Left renal pelvis (tissue), 4 donors: ENCODE data around the gene SRPK2. TPM values are rescaled to one million over a fixed set of nuclear protein-coding genes. Genes with fewer than 3 reads are reported as not detected.
"Not testable (repeated sequence)": the region's sequence is repeated elsewhere in the genome, so short reads cannot be mapped to it uniquely, and the experiment has no call there.

ENCODE experiments used
- DNase-seq, 4 donors: peaks; one replicate each; pipeline ENCODE4 v3.0.0-alpha.2; 2013; ENCODE audit warnings: low read depth in 4 of 4, low spot score in 3 of 4
- polyA plus RNA-seq, 4 donors: library from polyadenylated mRNA; unstranded; fragments of 120-200 nt; gene quantifications; one replicate each; pipeline ENCODE4 v1.2.1, GENCODE V29; 2013; ENCODE audit not compliant: insufficient read length in 4 of 4

SRPK2 gene
- 10 to 100 TPM; 49.2 to 67.3 (median 56.3) TPM for polyA plus RNA-seq

DNA sequence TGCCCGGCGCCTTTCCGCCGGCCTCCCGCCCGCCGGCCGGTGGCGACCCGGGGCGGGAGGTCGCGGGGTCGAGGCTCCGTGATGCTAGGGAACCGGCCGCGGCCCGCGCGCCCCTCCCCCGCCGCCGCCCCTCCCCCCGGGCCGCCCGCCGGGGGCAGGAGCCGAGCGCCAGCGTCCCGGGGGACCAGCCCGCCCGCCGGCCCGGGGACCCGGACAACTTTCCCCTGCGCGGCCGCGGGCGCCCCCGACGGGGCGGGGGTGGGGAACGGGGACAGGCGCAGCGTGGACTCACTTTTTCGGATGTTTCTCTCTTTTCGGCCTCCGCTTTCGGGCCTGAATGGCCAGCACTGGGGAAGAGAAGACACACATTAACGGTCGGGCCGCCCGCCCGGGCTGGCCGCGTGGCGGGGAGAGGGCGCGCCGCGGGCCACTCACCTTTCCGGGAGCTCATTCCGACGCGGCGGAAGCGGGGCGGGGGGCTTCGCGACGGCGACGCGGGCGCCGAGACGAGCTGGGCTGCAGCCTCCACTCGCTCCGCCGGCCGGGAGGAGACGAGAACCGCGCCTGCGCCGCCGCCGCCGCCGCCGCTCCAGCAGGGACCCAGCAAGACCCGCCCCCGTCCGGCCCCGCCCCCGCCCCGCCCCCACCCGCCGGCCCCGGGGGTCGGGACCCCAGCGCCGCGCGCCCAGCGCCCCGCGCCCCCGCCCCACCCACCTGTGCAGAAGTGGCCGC, at the start of gene SRPK2:
SRPK2 (minus strand) TSS at position 566 of the 732 bp plus-strand sequence.
- peak in 2 of 4 donors; percentile 37 to 40 for DNase-seq

DNA sequence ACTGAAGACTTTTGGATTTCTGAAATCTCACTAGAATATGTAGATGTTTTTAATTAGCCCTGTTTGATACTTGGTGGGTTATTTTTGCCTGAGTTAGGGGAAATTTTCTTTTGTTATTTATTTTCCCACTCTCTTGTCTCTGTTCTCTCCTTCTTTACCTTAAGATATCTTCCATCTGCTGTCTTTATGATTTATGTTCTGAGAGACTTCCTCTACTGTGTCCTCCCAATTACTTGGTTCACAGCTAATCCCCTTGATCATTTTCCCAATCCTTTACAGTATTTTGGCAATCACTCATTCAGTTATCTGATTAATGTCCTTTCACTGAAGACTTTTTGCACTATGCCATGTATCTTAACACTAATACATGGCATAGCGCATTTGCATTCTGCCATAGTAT, 49.5 kb upstream of the SRPK2 start:
- no peak for DNase-seq

DNA sequence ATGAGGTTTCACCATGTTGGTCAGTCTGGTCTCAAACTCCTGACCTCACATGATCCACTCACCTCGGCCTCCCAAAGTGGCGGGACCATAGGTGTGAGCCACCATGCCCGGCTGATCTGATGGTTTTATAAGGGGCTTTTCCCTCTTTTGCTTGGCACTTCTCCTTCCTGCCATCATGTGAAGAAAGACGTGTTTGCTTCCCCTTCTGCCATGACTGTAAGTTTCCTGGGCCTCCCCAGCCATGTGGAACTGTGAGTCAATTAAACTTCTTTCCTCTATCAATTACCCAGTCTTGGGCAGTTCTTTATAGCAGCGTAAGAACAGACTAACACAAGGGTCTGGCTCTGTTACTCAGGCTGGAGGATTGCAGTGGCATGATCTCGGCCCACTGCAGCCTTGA, 48.6 kb upstream of the SRPK2 start:
- DNase-seq, result not testable (repeated sequence)

DNA sequence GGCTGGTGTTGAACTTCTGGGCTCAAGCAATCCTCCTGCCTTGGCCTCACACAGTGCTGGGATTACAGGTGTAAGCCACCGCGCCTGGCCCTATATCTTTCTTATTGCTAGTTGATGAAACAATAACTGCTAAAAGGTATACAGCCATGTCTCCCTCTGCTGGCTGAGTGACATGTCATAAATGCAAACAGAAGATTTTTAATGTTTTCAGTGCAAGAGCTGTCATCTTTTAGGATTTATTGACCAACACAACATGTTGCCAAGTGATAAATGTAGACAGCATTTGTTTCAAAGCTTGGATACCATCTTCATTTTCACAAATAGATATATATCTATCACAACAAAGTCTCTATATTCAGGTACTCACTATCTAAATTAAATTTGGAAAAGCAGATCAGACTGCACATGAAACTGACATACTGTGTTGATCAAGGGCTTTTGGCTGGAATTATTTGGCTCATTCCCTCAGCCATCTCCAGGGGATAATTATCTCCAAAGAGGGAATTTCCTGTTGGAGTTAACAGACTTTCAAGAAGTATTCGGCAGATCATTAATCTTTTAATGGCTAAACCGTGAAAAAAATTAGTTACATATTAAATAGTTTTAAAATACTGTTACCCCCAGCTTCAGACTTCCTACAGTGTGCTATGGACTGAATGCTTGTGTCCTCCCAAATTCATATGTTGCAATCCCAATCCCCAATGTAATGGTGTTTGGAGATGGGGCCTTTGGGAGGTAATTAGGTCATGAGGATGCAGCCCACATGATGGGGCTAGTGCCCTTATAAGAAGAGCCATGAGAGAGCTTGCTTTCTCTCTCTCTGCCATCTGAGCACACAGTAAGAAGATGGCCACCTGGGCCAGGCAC, 41.3 kb upstream of the SRPK2 start:
- DNase-seq, result peak in 3 of 4 donors; percentile 44 to 54 (median 50)

DNA sequence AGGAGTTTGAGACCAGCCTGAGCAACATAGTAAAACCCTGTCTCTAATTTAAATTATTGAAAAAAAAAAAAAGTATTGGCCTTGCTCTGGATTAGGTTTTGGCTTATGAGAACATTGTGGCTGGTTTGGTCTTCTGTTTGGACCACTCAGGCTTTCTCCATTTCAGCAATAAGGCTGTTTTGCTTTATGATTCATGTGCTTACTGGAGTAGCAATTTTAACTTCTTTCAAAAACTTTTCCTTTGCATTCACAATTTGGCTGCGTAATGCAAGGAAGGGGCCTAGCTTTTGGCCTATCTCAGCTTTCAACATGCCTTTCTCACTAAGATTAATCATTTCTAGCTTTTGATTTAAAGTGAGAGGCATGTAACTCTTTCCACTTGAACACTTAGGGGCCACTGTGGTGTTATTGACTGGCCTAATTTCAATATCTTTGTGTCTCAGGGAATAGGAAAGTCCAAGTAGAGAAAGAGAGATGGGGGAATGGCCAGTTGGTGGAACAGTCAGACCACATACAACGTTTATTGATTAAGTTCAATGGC, 38.0 kb upstream of the SRPK2 start:
- no peak for DNase-seq

DNA sequence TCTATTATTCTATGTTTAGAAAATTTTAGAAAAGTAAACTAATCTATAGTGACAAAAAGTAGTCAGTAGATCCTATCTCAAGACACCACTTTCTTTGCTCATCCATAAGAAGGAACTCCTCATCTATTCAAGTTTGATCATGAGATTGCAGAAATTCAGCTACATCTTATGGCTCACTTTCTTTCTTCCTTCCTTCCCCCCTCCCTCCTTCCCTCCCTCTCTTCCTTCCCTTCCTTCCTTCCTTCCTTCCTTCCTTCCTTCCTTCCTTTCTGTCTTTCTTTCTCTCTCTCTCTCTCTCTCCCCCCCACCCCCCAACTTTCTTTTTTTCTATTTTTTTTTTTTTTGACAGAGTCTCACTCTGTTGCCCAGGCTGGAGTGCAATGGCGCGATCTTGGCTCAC, 35.3 kb upstream of the SRPK2 start:
- no peak for DNase-seq

DNA sequence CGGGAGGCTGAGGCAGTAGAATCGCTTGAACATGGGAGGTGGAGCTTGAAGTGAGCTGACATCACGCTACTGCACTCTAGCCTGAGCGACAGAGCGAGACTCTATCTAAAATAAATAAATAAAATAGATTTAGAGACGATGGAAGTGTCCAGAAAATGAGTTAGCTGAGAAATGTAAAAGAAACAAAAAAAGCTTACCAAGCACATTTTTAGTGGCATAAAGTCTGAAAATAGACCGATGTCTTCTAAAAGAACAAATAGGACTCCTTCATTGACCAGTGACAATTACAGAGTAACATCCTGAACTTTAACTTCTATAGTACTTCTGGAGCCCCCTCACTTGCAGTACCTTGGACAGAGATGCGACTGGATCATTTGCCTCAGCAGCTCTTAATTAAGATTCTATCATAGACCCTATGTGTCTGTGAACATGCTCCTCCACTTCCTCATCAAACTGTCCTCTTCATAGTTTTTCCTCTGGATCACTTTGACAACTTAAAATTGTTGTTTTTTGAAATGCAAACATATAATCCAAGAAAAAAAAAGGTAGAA, 25.2 kb upstream of the SRPK2 start:
- no peak for DNase-seq

DNA sequence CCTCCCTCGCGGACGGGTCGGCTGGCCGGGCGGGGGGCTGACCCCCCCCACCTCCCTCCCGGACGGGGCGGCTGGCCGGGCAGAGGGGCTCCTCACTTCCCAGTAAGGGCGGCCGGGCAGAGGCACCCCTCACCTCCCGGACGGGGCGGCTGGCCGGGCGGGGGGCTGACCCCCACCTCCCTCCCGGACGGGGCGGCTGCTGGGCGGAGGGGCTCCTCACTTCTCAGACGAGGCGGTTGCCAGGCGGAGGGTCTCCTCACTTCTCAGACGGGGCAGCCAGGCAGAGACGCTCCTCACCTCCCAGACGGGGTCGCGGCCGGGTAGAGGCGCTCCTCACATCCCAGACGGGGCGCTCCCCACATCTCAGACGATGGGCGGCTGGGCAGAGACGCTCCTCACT, 22.1 kb upstream of the SRPK2 start:
- not testable (repeated sequence) for DNase-seq

DNA sequence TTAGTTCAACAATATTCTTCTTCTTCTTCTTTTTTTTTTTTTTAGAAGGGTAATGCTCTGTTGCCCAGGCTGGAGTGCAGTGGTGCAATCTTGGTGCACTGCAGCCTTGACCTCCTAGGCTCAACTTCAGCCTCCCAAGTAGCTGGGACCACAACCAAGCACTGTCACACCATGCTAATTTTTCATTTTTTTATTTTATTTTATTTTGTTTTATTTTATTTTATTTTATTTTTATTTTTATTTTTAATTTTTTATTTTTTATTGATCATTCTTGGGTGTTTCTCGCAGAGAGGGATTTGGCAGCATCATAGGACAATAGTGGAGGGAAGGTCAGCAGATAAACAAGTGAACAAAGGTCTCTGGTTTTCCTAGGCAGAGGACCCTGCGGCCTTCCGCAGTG, 21.1 kb upstream of the SRPK2 start:
- DNase-seq, result not testable (repeated sequence)

DNA sequence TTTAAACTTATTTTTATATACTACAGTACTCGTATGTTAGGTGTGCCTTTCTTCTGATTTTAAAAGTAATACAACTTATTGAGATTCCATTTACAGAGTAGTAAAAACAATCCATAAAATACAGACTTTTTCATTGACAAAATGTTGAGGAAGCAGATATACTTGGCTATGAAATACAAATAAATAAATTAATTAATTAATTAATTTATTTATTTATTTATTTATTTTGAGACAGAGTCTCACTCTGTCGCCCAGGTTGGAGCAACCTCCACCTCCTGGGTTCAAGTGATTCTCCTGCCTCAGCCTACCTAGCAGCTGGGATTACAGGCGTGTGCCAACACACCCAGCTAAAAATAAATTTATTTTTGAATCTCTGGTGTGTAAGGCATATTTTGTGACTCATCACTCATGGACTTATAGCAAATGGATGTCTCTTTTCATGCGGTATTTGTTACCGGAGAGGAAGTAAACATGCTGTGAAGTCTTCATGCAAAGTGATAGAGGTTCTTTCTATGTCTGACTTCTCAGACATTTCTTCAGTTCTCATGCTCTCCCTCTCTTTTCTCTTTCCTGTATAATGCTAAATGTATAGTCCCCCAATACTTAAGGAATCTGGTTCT, 20.2 kb upstream of the SRPK2 start:
- DNase-seq, result no peak

DNA sequence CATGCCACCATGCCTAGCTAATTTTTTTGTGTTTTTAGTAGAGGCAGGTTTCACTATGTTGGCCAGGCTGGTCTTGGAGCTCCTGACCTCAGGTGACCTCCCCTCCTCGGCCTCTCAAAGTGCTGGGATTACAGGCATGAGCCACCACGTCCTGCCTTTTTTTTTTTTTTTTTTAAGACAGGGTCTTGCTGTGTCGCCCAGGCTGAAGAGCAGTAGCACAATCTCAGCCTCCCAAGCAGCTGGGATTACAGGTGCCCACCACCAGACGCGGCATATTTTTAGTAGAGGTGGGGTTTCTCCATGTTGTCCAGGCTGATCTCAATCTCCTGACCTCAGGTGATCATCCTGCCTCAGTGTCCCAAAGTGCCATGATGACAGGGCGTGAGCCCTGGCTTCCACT, 14.4 kb upstream of the SRPK2 start:
- DNase-seq, result no peak

DNA sequence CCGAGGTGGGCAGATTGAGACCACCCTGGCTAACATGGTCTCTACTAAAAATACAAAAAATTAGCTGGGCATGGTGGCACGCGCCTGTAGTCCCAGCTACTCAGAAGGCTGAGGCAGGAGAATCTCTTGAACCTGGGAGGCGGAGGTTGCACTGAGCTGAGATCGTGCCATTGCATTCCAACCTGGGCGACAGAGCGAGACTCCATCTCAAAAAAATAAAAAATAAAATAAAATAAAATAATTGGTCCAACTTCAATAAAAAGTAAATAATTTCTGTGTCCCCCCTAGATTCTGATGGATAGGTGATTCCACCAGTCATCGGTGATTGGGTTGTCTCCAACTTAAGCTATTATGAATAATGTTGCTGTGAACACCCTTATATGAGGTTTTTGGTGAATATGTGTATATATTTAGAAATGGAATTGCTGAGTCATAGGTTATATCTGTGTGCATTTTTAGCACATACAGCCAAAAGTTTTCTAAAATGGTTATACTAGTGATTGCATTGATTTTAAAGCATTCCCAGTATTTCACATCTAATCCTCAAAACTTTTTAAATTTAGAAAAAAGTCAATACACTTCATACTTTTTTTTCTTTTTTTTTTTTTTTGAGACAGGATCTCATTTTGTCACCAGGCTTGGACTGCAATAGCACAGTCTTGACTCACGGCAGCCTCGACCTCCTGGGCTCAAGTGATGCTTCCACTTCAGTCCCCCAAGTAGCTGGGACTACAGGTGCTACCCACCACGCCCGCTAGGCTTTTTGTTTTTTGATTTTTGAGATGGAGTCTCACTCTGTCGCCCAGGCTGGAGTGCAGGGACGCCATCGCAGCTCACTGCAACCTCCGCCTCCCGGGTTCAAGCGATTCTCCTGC, 13.7 kb upstream of the SRPK2 start:
- DNase-seq, result no peak

DNA sequence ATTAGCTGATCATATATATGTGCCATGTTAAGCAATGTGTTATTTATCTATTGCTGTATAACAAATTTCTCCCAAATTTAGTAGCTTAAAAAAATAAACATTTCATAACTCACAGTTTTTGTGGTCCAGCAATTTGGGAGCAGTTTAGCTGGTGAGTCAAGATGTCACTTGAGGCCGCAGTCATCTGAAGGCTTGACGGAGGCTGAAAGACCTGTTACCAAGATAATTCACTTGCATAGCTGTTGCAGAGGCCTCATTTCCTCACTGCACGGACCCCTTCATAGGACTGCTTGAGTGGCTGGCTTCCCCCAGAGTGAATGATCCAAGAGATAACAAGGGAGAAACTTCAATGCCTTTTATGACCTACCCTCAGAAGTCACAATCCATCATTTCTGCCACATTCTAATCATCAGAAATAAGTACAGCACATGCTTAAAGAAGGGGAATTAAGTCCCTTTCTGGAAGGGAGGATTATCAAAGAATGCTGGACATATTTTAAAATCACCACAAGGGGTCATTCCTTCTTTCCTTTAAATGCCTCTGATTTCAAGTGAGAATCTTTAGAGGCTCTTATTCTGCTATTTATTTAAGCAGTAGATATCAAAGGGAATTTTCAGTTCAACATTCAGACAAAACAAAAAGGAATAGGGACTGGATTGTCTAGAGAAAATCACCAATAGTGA, 10.5 kb upstream of the SRPK2 start:
- DNase-seq, result no peak

DNA sequence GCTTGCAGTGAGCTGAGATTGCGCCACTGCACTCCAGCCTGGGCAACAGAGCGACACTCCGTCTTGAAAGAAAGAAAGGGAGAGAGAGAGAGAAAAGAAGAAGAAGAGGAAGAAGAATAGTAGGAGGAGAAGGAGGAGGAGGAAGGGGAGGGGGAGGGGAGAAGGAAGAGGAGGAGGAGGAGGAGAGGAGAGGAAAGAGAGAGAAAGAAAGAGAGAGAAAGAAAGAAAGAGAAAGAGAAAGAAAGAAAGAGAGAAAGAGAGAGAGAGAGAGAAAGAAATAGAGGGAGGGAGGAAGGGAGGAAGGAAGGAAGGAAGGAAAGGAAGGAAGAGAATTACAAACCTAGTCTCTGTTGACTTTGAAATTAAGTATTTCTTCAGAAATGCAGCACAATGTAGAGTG, 7.8 kb upstream of the SRPK2 start:
- DNase-seq, result no peak

DNA sequence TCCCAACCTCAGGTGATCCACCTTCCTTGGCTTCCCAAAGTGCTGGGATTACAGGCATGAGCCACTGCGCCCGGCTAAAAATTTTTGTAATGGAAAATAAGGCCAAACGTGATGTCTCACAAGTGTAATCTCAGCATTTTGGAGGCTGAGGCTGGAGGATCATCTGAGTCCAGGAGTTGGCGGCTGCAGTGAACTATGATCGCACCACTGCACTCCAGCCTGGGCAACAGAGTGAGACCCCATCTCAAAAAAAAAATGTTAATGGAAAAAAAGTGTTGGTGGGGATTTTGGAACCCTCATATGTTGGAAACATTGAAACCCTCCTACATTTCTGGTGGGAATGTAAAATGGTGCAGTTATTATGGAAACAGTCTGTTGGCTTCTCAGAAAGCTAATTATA, 2.7 kb upstream of the SRPK2 start:
- DNase-seq, result no peak

DNA sequence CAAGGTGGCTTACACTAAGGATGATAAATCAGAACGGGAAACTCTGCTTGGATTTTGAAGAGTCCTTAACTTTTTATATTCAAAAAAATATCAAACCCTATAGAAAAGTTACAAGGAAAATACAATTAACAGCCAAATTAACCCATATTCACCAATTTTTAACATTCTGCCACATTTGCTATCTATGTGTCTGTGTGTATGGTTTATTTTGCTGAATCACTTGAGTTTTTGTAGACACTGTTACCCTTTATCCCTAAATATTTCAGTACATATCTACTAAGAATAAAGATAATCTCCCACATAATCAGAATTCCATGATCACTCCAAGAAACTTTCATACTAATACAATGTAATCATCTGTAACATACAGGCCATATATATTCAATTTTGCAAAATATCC, 1.2 kb upstream of the SRPK2 start:
- no peak for DNase-seq

DNA sequence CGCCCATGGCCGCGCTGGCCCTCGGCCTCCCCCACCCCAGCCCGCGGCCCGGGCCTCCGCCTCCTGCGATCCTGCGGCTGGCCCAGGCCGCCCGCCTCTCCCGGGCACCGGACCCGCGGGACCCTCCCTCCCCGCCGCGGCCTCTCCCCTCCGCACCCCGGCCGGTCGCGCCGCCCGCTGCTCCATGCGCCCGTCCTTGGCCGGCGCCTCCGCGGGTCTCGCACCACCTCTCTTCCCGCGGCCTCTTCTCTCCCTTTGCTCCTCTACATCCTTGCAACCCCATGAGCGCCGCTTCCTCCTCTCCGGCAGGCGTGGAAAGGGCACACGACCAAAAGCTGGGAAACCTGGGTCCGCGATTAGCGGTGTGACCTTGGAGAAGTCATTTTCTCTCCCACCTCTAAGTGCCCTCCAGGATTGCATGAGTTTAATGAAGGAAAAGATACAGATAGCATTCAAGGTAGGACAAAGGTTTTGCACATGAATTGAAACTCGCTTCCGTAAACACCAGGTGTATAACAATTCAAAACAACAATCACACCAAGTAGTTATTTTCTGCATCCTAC, 448 bp upstream of the SRPK2 start:
- DNase-seq, result peak in 2 of 4 donors; percentile 24 to 41

DNA sequence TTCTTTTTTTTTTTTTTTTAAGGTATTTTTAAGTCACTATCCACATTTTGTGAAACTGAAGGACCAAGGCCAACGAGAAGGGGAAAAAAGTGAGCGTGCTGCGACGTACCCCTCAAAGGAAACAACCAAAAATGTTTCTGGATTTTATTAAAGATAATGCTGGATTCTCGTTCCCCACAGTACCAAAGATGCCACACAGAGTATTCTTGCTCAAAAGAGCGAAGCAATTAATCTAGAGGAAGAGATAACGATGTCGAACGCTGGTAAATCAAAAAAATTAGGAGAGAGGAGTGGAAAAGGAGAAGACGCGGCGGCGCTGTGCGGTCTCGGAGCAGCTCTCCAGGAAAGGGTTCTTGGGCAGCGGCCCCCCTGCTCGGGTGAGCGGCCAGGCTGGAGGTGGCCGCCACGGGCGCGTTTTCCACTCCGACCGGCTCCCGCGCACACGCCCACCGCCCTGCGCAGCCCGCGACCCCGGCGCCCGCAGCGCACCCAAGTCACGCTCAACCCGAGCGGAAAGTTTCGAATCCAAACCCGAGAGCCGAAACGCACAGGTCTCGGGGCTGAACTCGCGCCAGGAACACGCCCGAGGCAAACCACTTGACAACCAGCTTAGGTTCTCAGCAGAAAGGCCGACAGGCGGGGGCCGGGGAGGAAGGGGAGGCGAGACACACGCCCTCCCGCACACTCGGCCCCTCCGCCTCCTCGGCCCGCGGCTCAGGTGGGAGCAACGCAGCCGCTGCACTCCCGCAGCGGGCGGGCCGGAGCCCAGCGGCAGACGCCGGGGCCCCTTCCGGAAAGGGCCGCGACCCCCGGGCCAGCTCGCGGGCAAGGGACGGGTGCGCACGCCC, 989 bp downstream of the SRPK2 start:
- DNase-seq, result peak in 2 of 4 donors; percentile 32 to 50
